HG02623 (cell line): ENCODE measurements around the gene SLC12A9.

Experiments
- ATAC-seq: cut with Tn5 transposase; IDR thresholded peaks from one replicate; pipeline ENCODE4 v1.9.1; 2021; ENCODE audit warnings: moderate library complexity; ENCODE audit not compliant: unreplicated experiment

The SLC12A9 gene

DNA sequence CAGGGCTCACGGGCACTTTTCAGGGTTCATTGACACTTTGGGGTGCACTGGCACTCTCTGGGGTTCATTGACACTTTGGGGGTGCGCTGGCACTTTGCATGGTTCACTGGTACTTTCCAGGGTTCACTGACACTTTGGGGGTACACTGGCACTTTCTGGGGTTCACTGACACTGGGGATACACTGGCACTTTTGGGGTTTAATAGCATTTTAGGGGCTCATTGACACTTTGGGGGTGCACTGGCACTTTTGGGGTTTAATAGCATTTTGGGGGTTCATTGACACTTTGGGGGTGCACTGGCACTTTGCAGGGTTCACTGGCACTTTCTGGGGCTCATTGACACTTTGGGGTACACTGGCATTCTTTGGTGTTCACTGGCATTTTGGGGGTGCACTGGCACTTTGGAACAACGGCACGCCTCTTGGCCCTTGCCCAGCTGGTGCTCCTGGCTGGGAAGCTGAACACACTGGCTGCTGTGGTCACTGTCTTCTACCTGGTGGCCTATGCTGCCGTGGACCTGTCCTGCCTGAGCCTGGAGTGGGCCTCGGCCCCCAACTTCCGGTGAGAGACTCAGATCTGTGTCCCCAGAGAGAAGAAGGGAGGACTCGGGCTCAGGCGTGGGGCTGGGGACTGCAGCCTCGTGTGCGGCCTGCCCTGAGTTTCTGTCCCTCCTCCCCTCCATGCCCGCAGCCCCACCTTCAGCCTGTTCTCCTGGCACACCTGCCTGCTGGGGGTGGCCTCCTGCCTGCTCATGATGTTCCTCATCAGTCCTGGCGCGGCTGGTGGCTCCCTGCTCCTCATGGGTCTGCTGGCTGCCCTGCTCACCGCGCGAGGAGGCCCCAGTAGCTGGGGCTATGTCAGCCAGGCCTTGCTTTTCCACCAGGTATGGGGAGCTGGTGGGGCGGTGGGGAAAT, 8.4 kb downstream of the SLC12A9 start:
- no peak for ATAC-seq

DNA sequence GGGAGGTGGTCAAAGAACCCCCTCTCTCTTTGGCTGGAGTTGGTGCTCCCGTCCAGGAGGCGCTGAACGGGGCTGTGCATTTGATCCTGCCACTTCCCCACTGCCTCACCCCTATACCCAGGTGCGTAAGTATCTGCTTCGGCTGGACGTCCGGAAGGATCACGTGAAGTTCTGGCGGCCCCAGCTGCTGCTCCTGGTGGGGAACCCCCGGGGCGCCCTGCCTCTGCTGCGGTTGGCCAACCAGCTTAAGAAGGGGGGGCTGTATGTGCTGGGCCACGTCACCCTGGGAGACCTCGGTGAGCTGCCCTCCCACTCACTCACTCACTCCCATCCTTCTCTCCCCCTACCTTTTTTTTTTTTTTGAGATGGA, 9.1 kb downstream of the SLC12A9 start:
- no peak for ATAC-seq

DNA sequence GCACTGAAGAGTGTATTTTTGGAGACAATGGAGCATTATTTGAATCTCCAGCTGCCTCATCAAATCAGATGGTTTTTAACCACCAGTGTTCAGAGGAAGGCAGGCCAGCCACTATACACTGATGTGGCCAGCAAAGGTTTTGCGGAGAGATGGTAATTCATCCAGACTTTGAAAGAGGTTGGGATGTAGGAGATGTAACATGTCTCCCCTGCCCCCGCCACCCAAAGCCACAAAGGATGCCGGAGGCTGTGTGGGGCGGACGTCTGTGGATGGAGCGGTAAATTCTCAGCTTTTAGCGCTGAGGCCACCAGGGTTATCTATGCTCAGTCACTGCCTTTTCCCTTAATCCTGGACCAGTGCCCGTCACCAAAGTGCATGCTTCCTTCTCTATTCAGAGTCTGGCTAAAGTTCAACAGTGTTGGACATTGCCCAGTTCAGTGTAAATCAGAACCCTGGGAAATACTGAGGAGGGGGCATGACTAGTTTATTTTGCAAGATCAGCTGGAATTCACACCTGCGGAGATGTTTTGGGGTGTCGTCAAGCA, 11.0 kb downstream of the SLC12A9 start:
- ATAC-seq = no peak

DNA sequence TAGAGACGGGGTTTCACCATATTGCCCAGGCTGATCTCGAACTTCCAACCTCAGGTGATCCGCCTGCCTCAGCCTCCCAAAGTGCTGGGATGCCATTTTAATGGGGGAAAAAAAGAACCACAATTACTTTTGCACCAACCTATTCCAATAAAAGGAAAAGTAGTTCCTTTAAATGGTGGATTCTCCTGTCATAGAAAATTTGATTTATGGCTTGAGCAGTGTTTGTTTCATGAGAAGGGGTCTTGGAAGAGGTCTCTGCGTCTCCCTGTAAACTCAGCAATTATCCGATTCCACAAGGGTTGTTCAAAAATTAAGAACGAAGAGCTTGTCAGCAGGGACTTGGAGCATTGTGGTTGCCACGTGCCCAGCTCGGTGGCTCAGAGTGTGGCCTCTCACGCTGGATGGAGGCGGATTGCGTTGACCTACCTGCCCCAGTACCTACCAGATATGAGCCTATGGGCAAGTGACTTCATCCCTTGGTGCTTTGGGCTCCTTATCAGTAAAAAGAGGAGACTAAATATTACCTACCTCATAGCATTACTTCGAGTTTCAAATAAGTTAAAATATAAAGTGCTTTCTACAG, 11.8 kb downstream of the SLC12A9 start:
- no peak for ATAC-seq

DNA sequence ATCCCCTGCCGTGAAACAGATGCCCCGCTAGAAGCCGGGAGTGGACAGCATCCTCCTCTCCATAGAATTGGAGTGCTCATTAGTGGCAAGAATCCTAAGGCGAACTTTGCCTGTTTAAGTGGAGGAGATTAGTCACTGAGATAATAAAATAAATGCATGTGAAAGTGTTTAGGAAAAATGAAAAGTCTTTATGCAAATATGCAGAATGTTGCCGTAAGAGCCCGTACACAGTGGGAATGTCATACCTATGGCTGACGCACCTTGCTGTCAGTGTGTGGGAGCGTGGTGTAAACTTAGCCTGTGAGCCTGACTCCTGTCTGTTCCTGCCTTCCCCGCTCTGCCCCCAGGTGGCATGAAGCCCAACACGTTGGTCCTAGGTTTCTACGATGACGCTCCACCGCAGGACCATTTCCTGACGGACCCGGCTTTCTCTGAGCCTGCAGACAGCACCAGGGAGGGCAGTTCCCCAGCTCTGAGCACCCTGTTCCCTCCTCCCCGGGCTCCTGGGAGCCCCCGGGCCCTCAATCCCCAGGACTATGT, 12.9 kb downstream of the SLC12A9 start:
- no peak for ATAC-seq

DNA sequence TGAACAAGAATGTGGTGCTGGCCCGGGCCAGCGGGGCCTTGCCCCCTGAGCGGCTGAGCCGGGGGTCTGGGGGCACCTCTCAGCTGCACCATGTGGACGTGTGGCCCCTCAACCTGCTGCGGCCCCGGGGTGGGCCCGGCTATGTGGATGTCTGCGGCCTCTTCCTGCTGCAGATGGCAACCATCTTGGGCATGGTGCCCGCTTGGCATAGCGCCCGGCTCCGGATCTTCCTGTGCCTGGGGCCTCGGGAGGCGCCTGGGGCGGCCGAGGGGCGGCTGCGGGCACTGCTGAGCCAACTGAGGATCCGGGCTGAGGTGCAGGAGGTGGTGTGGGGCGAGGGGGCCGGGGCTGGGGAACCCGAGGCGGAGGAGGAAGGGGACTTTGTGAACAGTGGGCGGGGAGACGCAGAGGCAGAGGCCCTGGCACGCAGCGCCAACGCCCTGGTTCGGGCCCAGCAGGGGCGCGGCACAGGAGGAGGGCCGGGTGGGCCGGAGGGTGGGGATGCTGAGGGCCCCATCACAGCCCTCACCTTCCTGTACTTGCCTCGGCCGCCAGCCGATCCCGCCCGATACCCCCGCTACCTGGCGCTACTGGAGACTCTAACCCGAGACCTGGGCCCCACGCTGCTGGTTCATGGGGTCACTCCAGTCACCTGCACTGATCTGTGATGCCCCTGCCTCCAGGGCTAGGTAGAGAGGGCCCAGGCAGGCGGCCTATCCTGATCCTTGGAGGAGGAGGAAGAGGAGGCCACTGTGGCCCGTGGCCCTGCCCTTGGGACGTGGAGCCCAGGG, 13.6 kb downstream of the SLC12A9 start:
- ATAC-seq = no peak

DNA sequence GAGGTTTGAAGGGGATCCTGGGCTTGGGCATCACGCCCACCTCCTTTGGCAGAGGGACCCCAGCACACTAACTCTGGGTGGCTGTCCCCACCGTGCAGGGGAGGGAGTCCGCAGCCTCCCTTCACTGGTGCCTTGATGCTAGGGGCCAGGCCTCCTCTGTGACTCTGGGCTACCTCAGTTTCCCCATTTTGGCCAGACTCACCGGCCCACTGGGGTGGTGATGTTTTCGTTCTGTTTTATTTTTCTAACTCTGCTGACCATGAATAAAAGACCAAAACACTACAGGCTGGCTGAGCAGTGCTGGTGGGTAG, 14.2 kb downstream of the SLC12A9 start:
- no peak for ATAC-seq

DNA sequence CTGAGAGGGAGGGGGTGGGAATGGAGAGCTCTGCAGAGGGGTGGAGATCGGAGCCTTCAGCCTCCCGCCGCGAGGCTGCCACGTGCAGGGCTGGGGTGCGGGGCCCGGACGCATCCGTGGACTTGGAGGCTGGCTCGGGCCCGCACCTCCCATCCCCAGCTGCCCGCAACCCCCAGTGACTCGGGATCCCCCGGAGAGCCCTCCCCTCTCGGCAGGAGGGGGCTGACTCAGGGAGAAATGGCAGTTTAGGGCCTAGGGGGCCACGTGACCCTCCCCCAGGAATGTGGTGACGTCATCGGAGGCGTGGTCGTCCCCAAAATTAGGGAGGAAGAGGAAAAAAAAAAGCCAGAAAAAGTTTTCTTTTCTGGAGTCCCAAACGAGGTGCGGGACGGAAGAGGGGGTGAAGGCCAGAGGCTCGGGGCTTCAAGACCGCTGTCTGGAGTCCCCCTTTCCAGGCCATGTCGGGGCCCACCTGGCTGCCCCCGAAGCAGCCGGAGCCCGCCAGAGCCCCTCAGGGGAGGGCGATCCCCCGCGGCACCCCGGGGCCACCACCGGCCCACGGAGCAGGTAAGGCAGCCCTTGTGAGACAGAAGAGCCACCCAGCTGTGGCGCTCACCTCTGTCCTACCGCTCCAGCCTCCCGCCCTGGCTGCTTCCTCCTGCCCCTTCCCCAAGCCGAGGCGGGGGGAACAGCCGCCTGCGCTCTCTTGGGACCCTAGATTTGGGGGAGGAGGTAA, 14.7 kb downstream of the SLC12A9 start, which contains the start of gene TRIP6:
TRIP6 (plus strand) TSS at position 348 of the 736 bp plus-strand sequence; CDS start at position 459, 111 bp downstream.
- ATAC-seq = no peak

DNA sequence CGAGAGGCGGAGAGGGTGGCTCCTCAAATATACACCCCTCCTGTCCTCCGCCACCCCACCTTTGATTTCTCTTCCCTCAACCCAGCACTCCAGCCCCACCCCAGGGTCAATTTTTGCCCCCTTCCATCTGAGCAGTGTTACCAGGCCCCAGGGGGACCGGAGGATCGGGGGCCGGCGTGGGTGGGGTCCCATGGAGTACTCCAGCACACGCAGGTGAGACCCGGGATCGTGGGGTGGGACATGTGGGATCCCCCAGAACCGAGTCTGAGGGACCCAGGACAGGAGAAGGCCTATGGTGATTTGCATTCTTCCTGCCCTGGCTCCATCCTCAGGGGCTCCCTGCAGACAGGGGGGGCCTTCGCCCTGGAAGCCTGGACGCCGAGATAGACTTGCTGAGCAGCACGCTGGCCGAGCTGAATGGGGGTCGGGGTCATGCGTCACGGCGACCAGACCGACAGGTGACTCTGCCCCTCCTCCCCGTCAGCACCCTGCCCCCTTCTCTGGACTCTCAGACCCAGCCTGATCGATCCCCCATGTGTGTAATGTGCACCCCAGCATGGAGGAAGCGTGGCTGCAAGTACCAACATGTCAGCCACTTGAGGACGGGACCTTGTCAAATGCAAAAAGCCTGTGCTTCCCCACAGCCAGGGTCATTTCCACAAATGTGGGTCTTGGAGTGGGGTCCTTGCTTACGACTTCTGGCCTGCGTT, 15.4 kb downstream of the SLC12A9 start:
- no peak for ATAC-seq

DNA sequence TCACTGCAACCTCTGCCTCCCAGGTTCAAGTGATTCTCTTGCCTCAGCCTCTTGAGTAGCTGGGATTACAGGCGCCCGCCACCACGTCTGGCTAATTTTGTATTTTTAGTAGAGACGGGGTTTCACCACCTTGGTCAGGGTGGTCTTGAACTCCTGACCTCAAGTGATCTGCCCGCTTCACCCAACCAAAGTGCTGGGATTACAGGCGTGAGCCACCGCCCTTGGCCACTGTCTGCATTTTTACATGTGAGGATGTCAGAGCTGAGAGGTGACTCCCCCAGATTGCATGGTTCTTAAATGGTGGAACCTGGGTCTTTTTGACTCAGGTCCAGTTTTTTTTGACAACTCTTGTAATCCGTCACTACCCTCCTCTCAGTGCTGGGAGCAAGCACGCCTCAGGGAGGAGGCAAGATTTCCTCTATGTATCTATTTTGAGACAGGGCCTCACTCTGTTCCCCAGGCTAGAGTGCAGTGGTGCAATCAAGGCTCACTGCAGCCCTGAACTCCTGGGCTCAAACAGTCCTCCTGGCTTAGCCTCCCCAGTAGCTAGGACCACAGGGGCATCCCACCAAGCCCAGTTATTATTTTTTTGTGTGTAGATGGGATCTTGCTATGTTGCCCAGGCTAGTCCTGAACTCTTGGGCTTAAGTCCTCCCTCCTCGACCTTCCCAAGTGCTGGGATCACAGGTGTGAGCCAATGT, 21.2 kb downstream of the SLC12A9 start:
- ATAC-seq = no peak

DNA sequence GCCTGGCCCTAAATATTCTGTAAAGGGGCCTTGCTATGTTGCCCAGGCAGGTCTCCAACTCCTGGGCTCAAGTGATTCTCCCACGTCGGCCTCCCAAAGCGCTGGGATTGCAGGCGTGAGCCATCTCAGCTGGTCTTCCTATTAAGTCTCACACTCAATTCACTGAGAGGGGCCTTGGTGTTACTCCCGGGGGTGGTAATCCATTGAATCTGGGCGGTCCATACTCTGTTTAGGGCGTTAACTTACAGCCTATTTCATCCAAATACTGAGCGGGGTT, 21.7 kb downstream of the SLC12A9 start:
- no peak for ATAC-seq

DNA sequence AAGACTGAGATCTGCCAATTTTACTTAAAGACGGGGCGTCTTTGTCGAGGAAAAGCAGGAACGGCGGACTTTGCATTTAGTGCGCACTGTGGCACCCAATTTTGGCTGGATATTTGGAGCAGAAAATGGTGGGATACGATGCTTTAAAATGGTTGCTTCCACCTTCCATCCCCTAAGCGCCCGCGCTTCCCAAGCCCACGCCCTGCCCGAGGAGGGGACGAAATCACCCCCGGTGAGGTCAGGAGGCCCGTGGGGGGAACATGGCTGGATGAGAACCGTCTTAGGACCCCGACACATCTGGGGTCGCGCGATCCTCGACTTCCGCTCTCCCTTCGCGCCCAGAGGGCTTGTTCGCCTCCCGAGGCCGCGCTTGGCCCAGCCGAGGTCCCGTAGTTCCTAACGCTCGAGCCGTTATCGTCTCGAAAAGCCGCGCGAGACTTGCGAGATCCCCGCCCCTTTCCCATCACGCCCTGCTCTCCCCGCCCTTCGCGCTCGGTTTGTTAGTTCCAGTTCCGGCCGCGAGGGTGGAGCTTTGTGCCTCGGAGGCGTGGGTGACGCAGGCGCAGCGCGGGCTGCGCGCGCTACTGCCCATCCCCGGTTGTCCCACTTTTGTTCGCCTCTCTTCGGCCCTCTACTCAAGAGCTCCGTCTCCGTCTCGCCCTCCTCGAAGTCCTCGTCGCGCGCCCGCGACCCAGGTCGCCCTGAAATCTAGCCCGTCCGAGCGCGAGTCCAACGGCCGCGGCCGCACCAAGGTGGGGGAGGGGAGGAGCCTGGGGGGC, 22.3 kb downstream of the SLC12A9 start, which contains the start of gene SRRT:
SRRT (plus strand) TSS at position 527 of the 779 bp plus-strand sequence. CDS start 488 bp downstream, outside the sequence.
- peak; percentile 91 for ATAC-seq

DNA sequence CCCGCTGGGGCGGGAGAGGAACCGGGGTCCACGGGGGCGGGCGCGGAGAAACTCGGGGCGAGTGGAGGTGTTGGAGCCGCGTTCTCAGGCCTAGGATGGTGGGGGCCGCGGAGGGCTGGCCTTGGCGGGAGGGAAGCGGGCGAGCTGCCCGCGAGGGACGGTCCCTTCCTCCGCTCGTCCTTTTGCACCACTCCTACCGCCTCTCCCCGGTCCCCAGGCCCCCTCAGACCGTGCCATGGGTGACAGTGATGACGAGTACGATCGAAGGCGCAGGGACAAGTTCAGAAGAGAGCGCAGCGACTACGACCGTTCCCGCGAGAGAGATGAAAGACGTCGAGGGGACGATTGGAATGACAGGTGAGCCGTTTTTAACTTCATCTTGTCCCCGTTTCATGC, 22.8 kb downstream of the SLC12A9 start:
- ATAC-seq = peak; percentile 21

DNA sequence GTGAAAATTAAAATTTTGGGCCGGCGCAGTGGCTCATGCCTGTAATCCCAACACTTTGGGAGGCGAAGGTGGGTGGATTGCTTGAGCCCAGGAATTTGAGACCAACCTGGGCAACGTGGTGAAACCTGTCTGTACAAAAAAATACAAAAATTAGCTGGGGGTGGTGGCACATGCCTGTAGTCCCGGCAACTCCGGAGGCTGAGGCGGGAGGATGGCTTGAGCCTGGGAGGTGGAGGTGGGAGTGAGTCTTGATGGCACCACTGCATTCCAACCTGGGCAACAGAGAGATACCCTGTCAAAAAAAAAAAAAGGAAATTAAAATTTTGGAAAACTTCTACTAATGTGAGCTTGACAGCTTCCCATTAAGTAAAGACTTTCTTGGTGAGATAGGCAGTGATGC, 25.5 kb downstream of the SLC12A9 start:
- ATAC-seq = no peak

DNA sequence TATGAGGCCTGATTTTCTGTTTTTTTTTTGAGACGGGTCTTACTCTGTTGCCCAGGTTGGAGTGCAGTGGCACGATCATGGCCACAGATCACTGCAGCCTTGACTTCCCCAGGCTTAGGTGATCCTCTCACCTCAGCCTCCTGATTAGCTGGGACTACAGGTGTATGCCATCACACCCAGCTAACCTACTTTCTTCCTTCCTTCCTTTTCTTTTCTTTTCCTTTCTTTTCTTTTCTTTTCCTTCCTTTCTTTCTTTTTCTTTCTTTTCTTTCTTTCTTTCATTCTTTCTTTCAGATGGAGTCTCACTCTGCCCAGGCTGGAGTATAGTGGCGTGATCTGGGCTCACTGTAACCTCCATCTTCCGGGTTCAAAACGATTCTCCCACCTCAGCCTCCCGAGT, 26.2 kb downstream of the SLC12A9 start:
- no peak for ATAC-seq

DNA sequence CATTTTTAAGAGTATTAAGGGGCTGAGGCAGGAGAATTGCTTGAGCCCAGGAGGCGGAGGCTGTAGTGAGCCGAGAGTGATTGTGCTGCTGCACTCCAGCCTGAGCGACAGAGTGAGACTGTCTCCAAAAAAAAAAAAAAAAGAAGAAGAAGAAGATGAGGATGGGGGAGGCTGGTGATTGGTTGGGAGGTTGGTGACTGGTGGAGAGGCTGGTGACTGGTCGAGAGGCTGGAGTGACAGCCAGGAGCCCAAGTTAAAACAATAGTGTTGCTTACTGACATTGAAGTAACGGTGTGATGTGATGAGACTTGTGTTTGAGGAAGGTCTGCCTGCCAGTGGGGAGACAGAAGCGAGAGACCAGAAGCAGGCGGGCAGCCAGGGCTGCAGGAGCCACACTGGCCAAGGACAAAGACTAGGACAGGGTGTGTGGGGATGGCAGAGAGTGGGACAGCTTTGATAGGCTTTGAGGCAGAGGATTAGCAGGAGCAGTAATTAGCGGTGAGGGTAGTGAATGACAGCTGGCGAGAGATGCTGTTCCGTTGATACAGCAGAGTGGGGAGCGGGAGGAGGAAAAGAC, 27.3 kb downstream of the SLC12A9 start:
- ATAC-seq = no peak

DNA sequence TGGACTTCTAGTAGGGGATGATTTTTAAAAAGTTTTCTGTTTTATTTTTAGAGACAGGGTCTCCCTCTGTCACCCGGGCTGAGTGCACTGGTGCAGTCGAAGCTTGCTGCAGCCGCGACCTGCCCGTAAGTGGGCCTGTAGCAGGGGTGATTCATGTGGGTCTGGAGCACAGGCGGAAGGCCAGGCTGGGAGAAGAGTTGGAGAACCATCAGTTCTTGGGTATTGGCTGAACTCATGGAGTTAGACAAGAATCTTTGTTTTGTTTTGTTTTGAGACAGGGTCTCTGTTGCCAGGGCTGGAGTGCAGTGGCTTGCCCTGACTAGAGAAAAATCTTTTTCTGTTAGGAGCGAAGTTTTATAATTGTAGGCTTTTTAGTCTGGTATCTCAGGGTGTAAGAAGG, 28.1 kb downstream of the SLC12A9 start:
- ATAC-seq = no peak

DNA sequence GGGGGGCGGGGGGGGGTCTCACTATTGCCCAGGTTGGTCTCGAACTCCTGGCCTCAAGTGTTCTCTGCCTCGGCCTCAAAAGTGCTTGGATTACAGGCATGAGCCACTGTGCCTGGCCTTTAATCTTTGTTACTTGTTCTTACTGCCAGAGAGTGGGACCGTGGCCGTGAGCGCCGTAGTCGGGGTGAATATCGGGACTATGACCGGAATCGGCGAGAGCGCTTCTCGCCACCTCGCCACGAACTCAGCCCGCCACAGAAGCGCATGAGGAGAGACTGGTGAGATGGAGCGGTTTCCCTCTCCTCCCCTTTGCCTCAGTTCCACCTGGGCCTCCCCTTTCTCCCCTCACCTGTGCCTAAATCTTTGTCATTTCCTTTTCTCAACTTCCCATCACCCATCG, 28.6 kb downstream of the SLC12A9 start:
- no peak for ATAC-seq
